K562 (cell line): ENCODE data around the gene FOSL1.
"Not testable (repeated sequence)": the region's sequence is repeated elsewhere in the genome, so short reads cannot be mapped to it uniquely, and the experiment has no call there.

Experiments
- CEBPB ChIP-seq: fragments of 450-650 bp; IDR thresholded peaks from 2 replicates; pipeline ENCODE4 v1.6.1; 2016; ENCODE audit warnings: missing genetic modification characterization, missing compliant biosample characterization
- CTCF ChIP-seq, 3 experiments: IDR thresholded peaks in 2 of 3; conservative IDR thresholded peaks in 1 of 3; 2 replicates each; pipeline ENCODE4 v1.5.1; 2011 to 2012; ENCODE audit warnings: low read length in 3 of 3, mild to moderate bottlenecking in 3 of 3, control low read depth in 2 of 3, improper control_type of control experiment in 1 of 3, inconsistent platforms in 1 of 3, low read depth in 1 of 3, mixed read lengths in 1 of 3, moderate library complexity in 1 of 3; ENCODE audit not compliant: insufficient read depth in 2 of 3
- FOS ChIP-seq: IDR thresholded peaks from 3 replicates; pipeline ENCODE4 v1.6.1; 2011; ENCODE audit not compliant: insufficient read length; ENCODE audit errors: extremely low read depth
- ZBTB2 ChIP-seq: fragments of 450-650 bp; IDR thresholded peaks from 2 replicates; pipeline ENCODE4 v1.6.1; 2016; ENCODE audit warnings: antibody characterized with exemption
- ZNF263 ChIP-seq: sonication (generic); formaldehyde crosslinking; IDR thresholded peaks from 2 replicates; pipeline ENCODE4 v1.8.0; 2022; ENCODE audit warnings: mild to moderate bottlenecking, missing genetic modification reagents, borderline replicate concordance

- not testable (repeated sequence) for TF ChIP-seq FOS; CEBPB (tag); ZNF263 (CRISPR knock-in tag); CTCF (IDR thresholded peaks at IDR 0.05 in 2 of 3, conservative IDR thresholded peaks at IDR 0.05 in 1 of 3; ENCODE audit: insufficient read depth in 2 of 3, low read depth in 1 of 3, low read length in 3 of 3); ZBTB2
These were observed 51.5 kb downstream of the FOSL1 start for GRCh38 chr11:65848693-65849092.
